Endodermal cell (in vitro differentiated cells): ENCODE results near the gene OSM. TPM values are rescaled to one million over a fixed set of nuclear protein-coding genes. Genes with fewer than 3 reads are reported as not detected.
A peak's percentile ranks its signal among the peaks of the same experiment; 100 is the strongest.

Experiments
- DNase-seq: peaks from one replicate; pipeline ENCODE4 v3.0.0-alpha.2; 2017
- H3K27ac ChIP-seq: 2 replicates; pipeline ENCODE4 v1.5.1; 2013; ENCODE audit warnings: mild to moderate bottlenecking, low read depth, low read length, moderate library complexity
- H3K27me3 ChIP-seq: 2 replicates; pipeline ENCODE4 v1.6.1; 2013; ENCODE audit warnings: mild to moderate bottlenecking, low read length, moderate library complexity; ENCODE audit not compliant: insufficient read depth, control insufficient read depth, poor library complexity, severe bottlenecking
- H3K36me3 ChIP-seq: 2 replicates; pipeline ENCODE4 v1.7.0; 2013; ENCODE audit warnings: mild to moderate bottlenecking, low read length, moderate library complexity; ENCODE audit not compliant: control insufficient read depth, insufficient read depth
- H3K4me1 ChIP-seq: one replicate; pipeline ENCODE4 v1.7.0; 2013; ENCODE audit warnings: low read length; ENCODE audit not compliant: control insufficient read depth, insufficient read depth
- H3K4me3 ChIP-seq: 2 replicates; pipeline ENCODE4 v1.5.1; 2013; ENCODE audit warnings: mild to moderate bottlenecking, low read length, moderate library complexity
- H3K9ac ChIP-seq: 2 replicates; pipeline ENCODE4 v1.6.1; 2013; ENCODE audit warnings: mild to moderate bottlenecking, low read length, moderate library complexity; ENCODE audit not compliant: poor library complexity, severe bottlenecking; ENCODE audit errors: extremely low read depth
- H3K9me3 ChIP-seq: 2 replicates; pipeline ENCODE4 v1.6.1; 2013; ENCODE audit warnings: mild to moderate bottlenecking, low read length, moderate library complexity; ENCODE audit not compliant: control insufficient read depth
- H3K27ac Mint-ChIP-seq: 2 replicates; pipeline ENCODE4 v1.8.0; 2020; ENCODE audit warnings: mixed read lengths
- H3K27me3 Mint-ChIP-seq: 2 replicates; pipeline ENCODE4 v1.8.0; 2021; ENCODE audit warnings: mild to moderate bottlenecking, mixed read lengths; ENCODE audit not compliant: insufficient read depth
- H3K36me3 Mint-ChIP-seq: 2 replicates; pipeline ENCODE4 v1.8.0; 2020; ENCODE audit warnings: low read depth, mixed read lengths
- H3K4me1 Mint-ChIP-seq: 2 replicates; pipeline ENCODE4 v1.8.0; 2020; ENCODE audit warnings: mixed read lengths
- H3K4me3 Mint-ChIP-seq: 2 replicates; pipeline ENCODE4 v1.8.0; 2020; ENCODE audit warnings: mild to moderate bottlenecking, moderate library complexity, mixed read lengths
- H3K9me3 Mint-ChIP-seq: 2 replicates; pipeline ENCODE4 v1.8.0; 2020; ENCODE audit warnings: mild to moderate bottlenecking, mixed read lengths
- WGBS, 2 experiments: methylation state at CpG; one replicate each; pipeline versions ENCODE4 v1.1.5 to v1.1.7; 2013; ENCODE audit warnings: missing lambda C conversion rate in 2 of 2, mixed read lengths in 1 of 2; ENCODE audit not compliant: insufficient coverage in 1 of 2, insufficient read length in 1 of 2; 5-methylcytosine and 5-hydroxymethylcytosine counted together
- total RNA-seq, 2 donors: library from RNA; stranded (reverse); fragmentation: NEBNext Ultra II Directional in 1 of 2; extraction: Animal tissue kit (Norgen Biotek cat#: 25700) in 1 of 2; gene quantifications; 2 replicates in 1 of 2; 3 replicates in 1 of 2; pipeline ENCODE4 v1.2.1, GENCODE V29; 2021
- TF ChIP-seq, protein P1 (sequence below): fragments of 200-600 bp; sonication (generic); conservative IDR thresholded peaks from 2 replicates; pipeline ENCODE4 v1.5.0; 2021; ENCODE audit warnings: antibody characterized with exemption, mild to moderate bottlenecking

Gene OSM
- total RNA-seq, 2 donors from 2014 or later: not detected

DNA sequence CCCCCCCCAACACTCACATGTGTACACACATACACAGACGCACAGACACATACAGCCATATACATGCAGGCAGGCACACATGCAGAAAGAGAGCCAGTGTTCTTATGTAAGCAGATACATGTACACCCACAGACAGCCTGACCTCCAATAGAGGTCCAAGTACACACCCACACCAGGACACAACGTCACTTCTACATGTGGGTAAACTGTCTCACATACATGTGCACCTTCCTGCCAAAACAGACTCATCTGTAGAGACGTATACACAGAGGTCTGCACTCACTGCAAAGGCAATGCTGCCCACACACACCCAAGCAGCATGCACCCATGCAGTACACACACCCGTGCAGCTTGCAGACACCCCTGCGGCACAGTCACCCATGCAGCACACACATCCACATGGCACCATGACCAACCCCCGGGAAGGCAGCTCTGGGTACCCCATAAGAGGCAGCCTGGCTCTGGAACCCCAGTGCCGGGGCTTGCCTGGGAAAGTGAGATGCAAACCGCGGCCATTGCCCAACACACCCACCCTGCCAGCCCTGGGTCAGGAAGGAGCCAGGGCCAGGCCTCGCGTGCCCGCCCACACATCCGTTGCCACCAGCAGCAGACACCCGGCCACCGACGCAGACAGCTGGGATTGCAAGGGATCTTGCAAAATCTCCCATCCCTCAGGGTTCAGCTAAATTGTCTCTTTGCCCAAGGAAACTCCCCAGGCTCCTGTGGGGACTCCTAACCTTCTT is 12.6 kb upstream of the OSM start:
- Mint-ChIP-seq H3K9me3 (no peaks in the 10 kb centered on the region), H3K36me3 (no peaks in the 10 kb centered on the region), H3K4me1 (peaks cover 4% of the 10 kb centered on the region), H3K4me3 (no peak overlapping the region), H3K27ac (no peak overlapping the region), H3K27me3 (no peaks in the 10 kb centered on the region)
- 83% methylated on average over 11 to 16 of the region's 16 CpGs for WGBS, 2 experiments
- no peak for DNase-seq
- no peak overlapping the region for H3K9ac ChIP-seq
- no peaks in the 10 kb centered on the region for H3K36me3 ChIP-seq
- no peaks in the 10 kb centered on the region for H3K4me1 ChIP-seq
- no peak overlapping the region for H3K27ac ChIP-seq
- no peak overlapping the region for H3K4me3 ChIP-seq
- no peaks in the 10 kb centered on the region for H3K27me3 ChIP-seq
- H3K9me3 ChIP-seq: no peaks in the 10 kb centered on the region
- TF ChIP-seq, protein P1, sequence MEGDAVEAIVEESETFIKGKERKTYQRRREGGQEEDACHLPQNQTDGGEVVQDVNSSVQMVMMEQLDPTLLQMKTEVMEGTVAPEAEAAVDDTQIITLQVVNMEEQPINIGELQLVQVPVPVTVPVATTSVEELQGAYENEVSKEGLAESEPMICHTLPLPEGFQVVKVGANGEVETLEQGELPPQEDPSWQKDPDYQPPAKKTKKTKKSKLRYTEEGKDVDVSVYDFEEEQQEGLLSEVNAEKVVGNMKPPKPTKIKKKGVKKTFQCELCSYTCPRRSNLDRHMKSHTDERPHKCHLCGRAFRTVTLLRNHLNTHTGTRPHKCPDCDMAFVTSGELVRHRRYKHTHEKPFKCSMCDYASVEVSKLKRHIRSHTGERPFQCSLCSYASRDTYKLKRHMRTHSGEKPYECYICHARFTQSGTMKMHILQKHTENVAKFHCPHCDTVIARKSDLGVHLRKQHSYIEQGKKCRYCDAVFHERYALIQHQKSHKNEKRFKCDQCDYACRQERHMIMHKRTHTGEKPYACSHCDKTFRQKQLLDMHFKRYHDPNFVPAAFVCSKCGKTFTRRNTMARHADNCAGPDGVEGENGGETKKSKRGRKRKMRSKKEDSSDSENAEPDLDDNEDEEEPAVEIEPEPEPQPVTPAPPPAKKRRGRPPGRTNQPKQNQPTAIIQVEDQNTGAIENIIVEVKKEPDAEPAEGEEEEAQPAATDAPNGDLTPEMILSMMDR: no peak

DNA sequence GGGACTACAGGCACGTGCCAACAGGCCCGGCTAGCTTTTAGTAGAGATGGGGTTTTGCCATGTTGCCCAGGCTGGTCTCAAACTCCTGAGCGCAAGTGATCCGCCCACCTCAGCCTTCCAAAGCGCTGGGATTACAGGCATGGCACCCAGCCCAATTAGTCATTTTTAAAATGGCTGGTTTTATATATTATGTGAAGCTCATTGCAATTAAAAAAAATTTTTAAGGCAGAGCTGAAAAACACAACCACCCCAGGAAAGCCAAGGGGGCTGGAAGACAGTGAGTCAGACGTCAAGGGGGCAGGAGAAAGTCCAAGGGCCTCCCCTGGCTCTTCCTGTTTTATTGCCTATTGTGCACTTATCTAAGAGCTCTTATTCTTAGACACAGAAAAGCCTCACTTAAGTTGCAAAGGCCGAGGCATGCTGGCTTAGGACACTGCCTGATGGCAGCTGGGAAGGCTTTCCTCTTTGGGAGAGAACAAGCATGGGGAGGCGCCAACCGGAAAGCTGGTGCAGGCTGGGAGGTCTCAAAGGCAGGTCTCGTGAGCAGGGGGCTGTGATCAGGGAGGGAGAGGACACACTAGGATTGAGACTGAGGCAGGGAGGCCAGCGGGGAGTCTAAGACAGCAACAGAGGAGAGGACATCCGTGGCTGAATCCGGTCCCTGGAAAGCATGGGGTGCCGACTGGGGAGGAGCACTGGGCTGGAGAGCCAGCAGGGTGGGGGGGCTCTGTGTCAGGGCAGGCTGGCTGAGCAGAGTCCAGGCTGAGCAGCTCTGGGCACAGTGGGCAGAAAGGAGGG is 11.1 kb upstream of the OSM start:
- no peak overlapping the region for H3K9ac ChIP-seq
- Mint-ChIP-seq H3K27ac (peak overlapping the region; percentile 50), H3K4me1 (peaks cover 4% of the 10 kb centered on the region), H3K4me3 (no peak overlapping the region), H3K36me3 (no peaks in the 10 kb centered on the region), H3K9me3 (no peaks in the 10 kb centered on the region), H3K27me3 (no peaks in the 10 kb centered on the region)
- TF ChIP-seq, protein P1: no peak
- H3K27me3 ChIP-seq: no peaks in the 10 kb centered on the region
- no peaks in the 10 kb centered on the region for H3K9me3 ChIP-seq
- H3K4me1 ChIP-seq: no peaks in the 10 kb centered on the region
- 74 to 81% methylated on average over 12 to 14 of the region's 14 CpGs for whole genome bisulfite sequencing, 2 experiments
- H3K4me3 ChIP-seq: no peak overlapping the region
- H3K27ac ChIP-seq: peak overlapping the region; percentile 47
- DNase-seq: no peak
- H3K36me3 ChIP-seq: no peaks in the 10 kb centered on the region

DNA sequence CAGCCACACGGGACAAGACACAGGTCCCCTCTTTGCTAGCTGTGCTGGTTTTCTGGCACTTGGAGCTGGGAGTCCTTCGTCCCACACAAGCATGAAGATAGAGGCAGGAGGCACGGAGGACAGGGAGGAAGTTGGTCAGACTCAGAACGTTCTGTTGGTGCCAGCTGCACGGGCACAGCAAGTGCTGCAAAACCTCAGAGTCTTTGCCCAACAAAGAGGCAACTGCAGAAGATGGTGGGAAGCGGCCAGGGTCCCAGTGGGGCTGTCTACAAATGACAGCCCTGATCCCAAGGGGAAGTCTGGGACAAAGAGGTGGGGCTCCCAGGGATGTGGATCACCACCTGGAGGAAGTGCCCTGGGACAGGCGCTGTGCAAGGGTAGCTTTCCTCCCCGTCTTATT is 9.4 kb upstream of the OSM start:
- Mint-ChIP-seq H3K36me3 (no peaks in the 10 kb centered on the region), H3K4me3 (no peak overlapping the region), H3K27ac (no peak overlapping the region), H3K9me3 (no peaks in the 10 kb centered on the region), H3K27me3 (no peaks in the 10 kb centered on the region), H3K4me1 (peaks cover 4% of the 10 kb centered on the region)
- Histone ChIP-seq H3K27ac (no peak overlapping the region), H3K27me3 (no peaks in the 10 kb centered on the region), H3K9me3 (no peaks in the 10 kb centered on the region), H3K36me3 (no peaks in the 10 kb centered on the region), H3K4me3 (no peak overlapping the region), H3K9ac (no peak overlapping the region), H3K4me1 (no peaks in the 10 kb centered on the region)
- TF ChIP-seq, protein P1: no peak
- DNase-seq: no peak
- 90 to 96% methylated on average over 8 of the region's 8 CpGs for WGBS, 2 experiments
